Measurements from ENCODE around the gene PIK3CA.

The PIK3CA gene

DNA sequence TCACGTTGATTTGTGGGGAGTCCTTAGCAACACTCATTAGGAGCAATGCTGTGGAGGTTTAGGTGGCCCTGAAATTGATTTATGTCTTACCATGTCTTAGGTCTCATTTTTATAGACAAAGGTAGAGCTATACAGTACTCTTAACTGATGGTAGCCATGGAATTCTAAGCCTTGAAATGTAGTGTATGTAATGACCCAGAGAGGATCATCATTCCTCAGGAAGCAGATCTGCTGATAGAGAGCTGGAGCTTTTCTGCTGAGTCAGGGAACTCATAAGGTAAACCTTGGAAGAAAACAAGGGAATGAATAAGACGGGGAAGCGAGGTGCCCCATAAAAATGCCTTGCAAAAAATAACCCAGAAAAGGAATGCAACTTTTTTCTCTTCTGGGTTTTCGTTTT, 140.7 kb downstream of the PIK3CA start:
- TF ChIP-seq, protein P1, sequence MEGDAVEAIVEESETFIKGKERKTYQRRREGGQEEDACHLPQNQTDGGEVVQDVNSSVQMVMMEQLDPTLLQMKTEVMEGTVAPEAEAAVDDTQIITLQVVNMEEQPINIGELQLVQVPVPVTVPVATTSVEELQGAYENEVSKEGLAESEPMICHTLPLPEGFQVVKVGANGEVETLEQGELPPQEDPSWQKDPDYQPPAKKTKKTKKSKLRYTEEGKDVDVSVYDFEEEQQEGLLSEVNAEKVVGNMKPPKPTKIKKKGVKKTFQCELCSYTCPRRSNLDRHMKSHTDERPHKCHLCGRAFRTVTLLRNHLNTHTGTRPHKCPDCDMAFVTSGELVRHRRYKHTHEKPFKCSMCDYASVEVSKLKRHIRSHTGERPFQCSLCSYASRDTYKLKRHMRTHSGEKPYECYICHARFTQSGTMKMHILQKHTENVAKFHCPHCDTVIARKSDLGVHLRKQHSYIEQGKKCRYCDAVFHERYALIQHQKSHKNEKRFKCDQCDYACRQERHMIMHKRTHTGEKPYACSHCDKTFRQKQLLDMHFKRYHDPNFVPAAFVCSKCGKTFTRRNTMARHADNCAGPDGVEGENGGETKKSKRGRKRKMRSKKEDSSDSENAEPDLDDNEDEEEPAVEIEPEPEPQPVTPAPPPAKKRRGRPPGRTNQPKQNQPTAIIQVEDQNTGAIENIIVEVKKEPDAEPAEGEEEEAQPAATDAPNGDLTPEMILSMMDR (IDR thresholded peaks at IDR 0.05; ENCODE audit: borderline replicate concordance, insufficient read depth, low read depth, low read length), result no peak
- H3K4me3 ChIP-seq (ENCODE audit: low read depth, low read length), result no peak overlapping the region

DNA sequence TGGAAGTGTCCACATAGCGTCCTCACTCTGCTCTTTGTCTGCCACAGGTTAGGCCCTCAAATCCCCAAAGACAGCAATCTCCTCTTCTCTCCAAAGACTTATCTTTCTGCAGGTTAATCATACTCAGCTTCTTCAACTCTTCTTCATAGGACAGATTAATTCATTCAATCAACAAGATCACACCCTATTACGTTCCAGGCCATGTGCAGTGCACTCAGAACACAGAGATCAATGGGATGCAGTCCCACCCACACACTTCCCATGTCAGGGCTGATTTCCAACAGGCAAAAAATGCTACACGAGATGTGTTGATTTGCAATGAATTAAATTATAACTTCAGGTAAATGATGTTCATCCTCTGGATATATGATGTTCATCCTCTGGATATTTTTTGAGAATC, 141.1 kb downstream of the PIK3CA start:
- TF ChIP-seq, protein P1 (IDR thresholded peaks at IDR 0.05; ENCODE audit: borderline replicate concordance, insufficient read depth, low read depth, low read length), result no peak
- no peak overlapping the region for H3K4me3 ChIP-seq (ENCODE audit: low read depth, low read length)

Measured in GM12875 (cell line).